Calu3 (cell line): ENCODE data around the gene PRR33. TPM values are rescaled to one million over a fixed set of nuclear protein-coding genes. Genes with fewer than 3 reads are reported as not detected.

Source experiments
- BruUV-seq: library from RNA; stranded (reverse); fragments of 400-500 nt; replicated peaks from 2 replicates; lab custom pipeline; 2021; lab: Mats Ljungman, UMichigan
- CTCF ChIA-PET: fragments of 300-600 bp; sonication (Branson Sonifier 250); formaldehyde crosslinking; loops from one replicate; lab custom pipeline; 2022; ENCODE audit warnings: antibody characterized with exemption; lab: Charles Lee
- DNase-seq: peaks from one replicate; pipeline ENCODE4 v3.0.0; 2022
- H3K27ac Mint-ChIP-seq: one replicate; pipeline ENCODE4 v1.8.0; 2022; ENCODE audit warnings: mixed read lengths; ENCODE audit not compliant: unreplicated experiment
- H3K27me3 Mint-ChIP-seq: one replicate; pipeline ENCODE4 v1.8.0; 2022; ENCODE audit warnings: mixed read lengths; ENCODE audit not compliant: unreplicated experiment
- H3K36me3 Mint-ChIP-seq: one replicate; pipeline ENCODE4 v1.8.0; 2022; ENCODE audit warnings: mild to moderate bottlenecking, moderate library complexity, mixed read lengths; ENCODE audit not compliant: insufficient read depth, unreplicated experiment
- H3K4me1 Mint-ChIP-seq: one replicate; pipeline ENCODE4 v1.8.0; 2022; ENCODE audit warnings: mild to moderate bottlenecking, low read depth, mixed read lengths; ENCODE audit not compliant: unreplicated experiment
- H3K4me3 Mint-ChIP-seq: one replicate; pipeline ENCODE4 v1.8.0; 2022; ENCODE audit warnings: mild to moderate bottlenecking, low read depth, moderate library complexity, mixed read lengths; ENCODE audit not compliant: unreplicated experiment
- H3K9me3 Mint-ChIP-seq: one replicate; pipeline ENCODE4 v1.8.0; 2022; ENCODE audit warnings: low read depth, mixed read lengths; ENCODE audit not compliant: unreplicated experiment
- CTCF ChIP-seq: fragments of 200-600 bp; IDR thresholded peaks from one replicate; pipeline ENCODE4 v1.8.0; 2022; ENCODE audit warnings: antibody characterized with exemption; ENCODE audit not compliant: unreplicated experiment
- intact Hi-C: fragments of 100-400 bp; cut with micrococcal nuclease; formaldehyde crosslinking; loops from one replicate; pipeline ENCODE4 v1.10.0; 2022; ENCODE audit not compliant: unreplicated experiment
- total RNA-seq: library from RNA; stranded (reverse); gene quantifications from 2 replicates; pipeline ENCODE4 v1.2.3, GENCODE V29; 2022

The PRR33 gene
- total RNA-seq, 1 experiment from 2014 or later, result not detected

GRCh38 chr11:1909524-1909923, 17.8 kb upstream of the PRR33 start:
- TF ChIP-seq CTCF, result no peak
- no peaks in the 10 kb centered on the region for H3K4me1 Mint-ChIP-seq
- H3K9me3 Mint-ChIP-seq, result no peaks in the 10 kb centered on the region
- CTCF ChIA-PET, result interaction anchor here (0.8 kb wide), 1 partner anchor 25 kb away, joined by 3 read pairs; no protein-coding TSS in a partner anchor
- DNase-seq, result no peak
- intact Hi-C loops, result loop anchor here (5.0 kb wide), 1 partner anchor 183 kb away; no protein-coding TSS in a partner anchor
- no peak overlapping the region for H3K27ac Mint-ChIP-seq
- BruUV-seq, result no TSS peak
- H3K27me3 Mint-ChIP-seq, result peaks cover 85% of the 10 kb centered on the region
- no peak overlapping the region for H3K4me3 Mint-ChIP-seq
- no peaks in the 10 kb centered on the region for H3K36me3 Mint-ChIP-seq

- H3K27me3 Mint-ChIP-seq, result peaks cover 79% of the 10 kb centered on the region
Observed at GRCh38 chr11:1908618-1909017, 16.9 kb upstream of the PRR33 start.

GRCh38 chr11:1906611-1907423, 15.1 kb upstream of the PRR33 start:
- no peak for DNase-seq
- H3K27me3 Mint-ChIP-seq, result peaks cover 68% of the 10 kb centered on the region
- no peaks in the 10 kb centered on the region for H3K4me1 Mint-ChIP-seq
- no peak overlapping the region for H3K27ac Mint-ChIP-seq
- CTCF ChIA-PET, result interaction anchor here (0.7 kb wide), 1 partner anchor 312 kb away, joined by 3 read pairs; no protein-coding TSS in a partner anchor
- intact Hi-C loops, result loop anchor here (5.0 kb wide), 1 partner anchor 185 kb away; no protein-coding TSS in a partner anchor
- H3K9me3 Mint-ChIP-seq, result no peaks in the 10 kb centered on the region
- BruUV-seq, result no TSS peak
- TF ChIP-seq CTCF, result no peak
- no peak overlapping the region for H3K4me3 Mint-ChIP-seq
- no peaks in the 10 kb centered on the region for H3K36me3 Mint-ChIP-seq

More at GRCh38 chr11:1908618-1909017, 16.9 kb upstream of the PRR33 start:
- no peak for TF ChIP-seq CTCF
- DNase-seq, result no peak
- no peaks in the 10 kb centered on the region for H3K4me1 Mint-ChIP-seq
- no TSS peak for BruUV-seq
- no peaks in the 10 kb centered on the region for H3K36me3 Mint-ChIP-seq
- H3K27ac Mint-ChIP-seq, result no peak overlapping the region
- intact Hi-C loops, result loop anchor here (5.0 kb wide), 1 partner anchor 184 kb away; no protein-coding TSS in a partner anchor
- CTCF ChIA-PET, result no interaction called here
- no peak overlapping the region for H3K4me3 Mint-ChIP-seq
- no peaks in the 10 kb centered on the region for H3K9me3 Mint-ChIP-seq

- DNase-seq, result no peak
- CTCF ChIA-PET, result interaction anchor here (0.7 kb wide), 1 partner anchor 312 kb away, joined by 3 read pairs; no protein-coding TSS in a partner anchor
- intact Hi-C loops, result loop anchor here (5.0 kb wide), 1 partner anchor 186 kb away; no protein-coding TSS in a partner anchor
- H3K4me3 Mint-ChIP-seq, result no peak overlapping the region
- H3K27ac Mint-ChIP-seq, result no peak overlapping the region
- H3K9me3 Mint-ChIP-seq, result no peaks in the 10 kb centered on the region
- peaks cover 72% of the 10 kb centered on the region for H3K27me3 Mint-ChIP-seq
- TF ChIP-seq CTCF, result no peak
- H3K4me1 Mint-ChIP-seq, result no peaks in the 10 kb centered on the region
- no TSS peak for BruUV-seq
- no peaks in the 10 kb centered on the region for H3K36me3 Mint-ChIP-seq
Observed at GRCh38 chr11:1906181-1906580, 14.5 kb upstream of the PRR33 start.
